GM21737 (cell line): ENCODE data around the gene ATP1A3.
A peak's percentile ranks its signal among the peaks of the same experiment; 100 is the strongest.

Source experiments
- ATAC-seq: cut with Tn5 transposase; IDR thresholded peaks from one replicate; pipeline ENCODE4 v1.9.1; 2021; ENCODE audit warnings: mild to moderate bottlenecking, moderate library complexity; ENCODE audit not compliant: unreplicated experiment

ATP1A3 gene

DNA sequence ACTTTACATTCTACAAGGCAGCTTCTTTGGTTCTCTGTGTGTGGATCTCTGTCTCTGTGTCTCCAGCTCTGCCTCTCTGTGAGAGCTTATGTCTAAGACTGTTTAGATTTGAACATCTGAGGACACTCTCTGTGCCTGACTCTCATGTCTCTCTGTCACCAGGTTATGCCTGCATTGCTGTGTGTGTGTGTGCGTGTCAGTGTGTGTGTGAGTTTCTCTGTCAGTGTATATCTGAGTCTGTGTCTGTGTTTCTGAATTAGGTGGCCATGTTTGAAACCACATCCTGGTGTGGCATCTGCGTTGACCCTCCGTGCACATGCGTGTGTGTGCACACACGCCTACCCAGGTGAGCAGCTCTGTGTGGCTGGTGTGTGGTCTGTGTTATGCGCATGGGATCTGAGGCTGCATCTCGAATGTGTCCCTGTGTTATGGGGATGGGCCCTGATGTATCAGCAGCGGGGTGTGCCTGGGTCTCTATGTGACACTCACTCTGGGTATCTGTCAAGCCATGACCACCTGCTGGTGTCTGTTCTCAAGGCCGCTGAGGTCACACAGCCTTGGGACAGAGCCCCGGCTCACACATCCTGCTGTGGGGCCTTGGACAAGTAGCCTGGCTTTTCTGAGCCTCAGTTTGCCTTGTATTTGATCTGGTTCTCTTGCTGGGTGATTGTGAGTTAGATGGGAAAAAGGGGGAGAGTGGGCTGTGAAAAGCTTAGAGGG lies 6.7 kb downstream of the ATP1A3 start:
- ATAC-seq = no peak

DNA sequence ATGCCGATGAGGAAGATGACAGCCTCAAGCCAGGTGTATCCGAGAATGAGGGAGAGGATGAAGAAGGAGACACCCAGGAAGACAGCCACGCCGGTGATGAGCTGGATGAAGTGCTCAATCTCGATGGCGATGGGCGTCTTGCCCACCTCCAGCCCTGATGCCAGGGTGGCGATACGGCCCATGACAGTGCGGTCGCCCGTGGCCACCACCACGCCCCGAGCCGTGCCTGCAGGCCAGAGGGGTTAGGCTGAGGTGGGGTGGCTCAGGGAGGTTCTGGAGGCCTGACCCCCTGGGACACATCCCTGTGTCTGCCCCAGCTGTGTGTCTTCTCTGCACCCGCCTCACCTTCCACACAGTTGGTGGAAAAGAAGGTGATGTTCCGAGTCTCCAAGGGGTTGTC lies 9.1 kb downstream of the ATP1A3 start:
- no peak for ATAC-seq

DNA sequence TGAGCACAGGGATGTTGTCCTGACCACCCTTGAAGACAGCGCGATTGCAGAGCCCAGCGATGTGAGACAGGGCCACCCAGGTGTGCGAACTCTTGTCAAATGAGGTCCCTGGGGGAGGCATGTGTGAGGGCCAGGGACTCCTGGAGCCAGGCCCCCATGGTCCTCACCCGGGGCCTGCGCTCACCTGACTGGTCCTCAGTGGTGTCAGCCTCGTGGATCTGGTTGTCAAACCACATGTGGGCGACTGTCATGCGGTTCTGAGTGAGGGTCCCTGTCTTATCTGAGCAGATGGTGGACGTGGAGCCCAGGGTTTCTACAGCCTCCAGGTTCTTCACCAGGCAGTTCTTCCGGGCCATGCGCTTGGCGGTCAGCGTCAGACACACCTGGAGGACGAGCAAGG lies 12.3 kb downstream of the ATP1A3 start:
- no peak for ATAC-seq

DNA sequence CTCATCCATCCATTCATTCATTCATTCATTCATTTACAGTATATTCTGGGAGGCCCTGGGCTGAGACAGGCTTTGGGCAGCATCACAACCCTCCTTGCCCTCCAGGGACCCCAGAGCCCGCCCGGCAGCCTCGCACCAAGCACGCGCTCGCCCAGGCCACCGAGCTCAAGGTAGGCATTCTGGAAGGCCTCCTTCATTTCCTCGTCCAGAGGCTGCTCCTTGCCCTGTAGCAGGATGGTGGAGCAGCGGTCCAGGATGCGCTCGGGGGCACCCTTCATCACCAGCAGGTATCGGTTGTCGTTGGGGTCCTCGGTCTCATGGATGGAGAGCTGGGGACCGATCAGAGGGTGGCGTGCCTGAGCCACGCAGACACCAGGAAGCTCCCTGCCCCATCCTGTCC lies 15.6 kb downstream of the ATP1A3 start:
- ATAC-seq = no peak

DNA sequence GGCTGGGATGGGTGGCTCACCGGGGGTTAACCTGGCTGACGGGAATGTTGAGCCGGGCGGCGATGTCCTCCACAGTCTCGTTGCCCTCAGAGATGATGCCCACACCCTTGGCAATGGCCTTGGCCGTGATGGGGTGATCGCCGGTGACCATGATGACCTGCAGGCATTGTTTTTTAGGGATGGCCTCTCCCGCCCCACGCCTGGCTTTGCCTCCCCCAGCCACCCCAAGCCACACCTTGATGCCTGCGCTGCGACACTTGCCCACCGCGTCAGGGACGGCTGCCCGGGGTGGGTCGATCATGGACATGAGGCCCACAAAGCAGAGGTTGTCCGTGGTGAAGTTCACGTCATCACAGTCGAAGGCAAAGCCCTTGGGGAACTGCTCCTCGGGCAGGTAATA lies 16.1 kb downstream of the ATP1A3 start:
- no peak for ATAC-seq

DNA sequence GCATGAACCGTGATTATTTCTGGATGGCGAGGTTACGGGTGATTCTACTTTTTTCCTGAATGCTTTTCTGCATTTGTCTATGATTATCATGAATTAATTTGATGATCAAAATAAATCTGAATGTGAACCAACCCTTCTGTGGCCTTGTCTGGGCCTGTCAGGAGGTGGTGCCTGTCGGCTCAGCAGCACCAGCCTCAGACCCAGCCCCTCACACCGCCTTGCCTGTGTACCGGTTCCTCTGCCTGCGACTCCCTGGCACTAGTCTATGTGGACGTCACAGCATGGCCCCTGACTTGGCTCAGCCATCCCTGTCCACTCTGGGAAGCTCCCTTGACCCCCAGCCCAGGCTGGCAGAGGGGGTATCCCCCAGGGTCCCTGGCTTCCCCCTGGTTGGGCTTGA lies 19.4 kb downstream of the ATP1A3 start:
- no peak for ATAC-seq

DNA sequence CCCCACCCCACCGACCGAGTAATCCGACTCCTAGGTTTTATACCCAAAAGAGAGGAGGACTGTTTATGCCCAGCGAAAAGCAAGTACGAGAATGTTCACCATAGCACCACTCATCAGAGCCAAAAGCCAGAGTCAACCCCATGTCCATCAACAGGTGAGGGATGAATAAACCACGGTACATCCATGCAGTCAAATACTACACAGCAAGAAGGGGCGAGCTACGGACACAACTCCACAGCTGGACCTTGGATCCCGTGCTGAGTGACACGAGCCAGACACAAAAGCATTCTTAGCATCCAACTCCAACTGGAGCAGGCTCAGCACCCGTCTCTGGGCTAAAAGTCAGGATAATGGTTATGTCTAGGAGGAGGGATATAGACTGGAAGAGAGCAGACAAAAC lies 22.7 kb downstream of the ATP1A3 start:
- ATAC-seq = no peak

DNA sequence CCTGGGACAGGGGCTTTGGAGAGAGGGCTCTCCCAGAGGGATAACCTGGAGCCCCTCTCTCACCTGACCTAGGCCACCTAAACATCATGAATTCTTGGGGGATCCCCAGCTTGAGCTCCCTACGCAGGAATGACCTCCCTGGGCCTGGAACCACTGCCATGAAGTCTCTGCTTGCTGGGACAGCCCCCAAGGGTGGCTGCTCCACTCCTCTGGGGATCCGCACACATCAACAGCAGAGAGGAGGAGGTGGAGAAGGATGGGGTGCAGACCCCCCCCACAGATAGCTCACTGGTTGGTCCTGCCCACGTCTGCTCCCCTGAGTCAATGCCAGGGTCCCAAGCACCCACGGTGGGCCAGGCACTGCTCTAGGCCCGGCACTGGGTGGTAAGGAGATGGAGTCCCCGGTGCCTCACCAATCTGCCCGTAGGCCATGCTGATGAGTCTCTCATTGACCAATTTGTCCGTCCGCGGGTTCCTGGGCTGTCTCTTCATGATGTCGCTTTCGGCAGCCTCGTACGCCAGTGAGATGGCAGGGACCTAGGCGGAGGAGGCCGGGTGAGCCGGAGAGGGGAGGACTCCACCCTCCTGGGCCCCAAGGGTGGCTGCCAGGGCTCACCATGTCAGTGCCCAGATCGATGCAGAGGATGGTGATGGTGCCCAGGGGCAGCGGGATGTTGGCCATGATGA lies 24.1 kb downstream of the ATP1A3 start:
- ATAC-seq = no peak

DNA sequence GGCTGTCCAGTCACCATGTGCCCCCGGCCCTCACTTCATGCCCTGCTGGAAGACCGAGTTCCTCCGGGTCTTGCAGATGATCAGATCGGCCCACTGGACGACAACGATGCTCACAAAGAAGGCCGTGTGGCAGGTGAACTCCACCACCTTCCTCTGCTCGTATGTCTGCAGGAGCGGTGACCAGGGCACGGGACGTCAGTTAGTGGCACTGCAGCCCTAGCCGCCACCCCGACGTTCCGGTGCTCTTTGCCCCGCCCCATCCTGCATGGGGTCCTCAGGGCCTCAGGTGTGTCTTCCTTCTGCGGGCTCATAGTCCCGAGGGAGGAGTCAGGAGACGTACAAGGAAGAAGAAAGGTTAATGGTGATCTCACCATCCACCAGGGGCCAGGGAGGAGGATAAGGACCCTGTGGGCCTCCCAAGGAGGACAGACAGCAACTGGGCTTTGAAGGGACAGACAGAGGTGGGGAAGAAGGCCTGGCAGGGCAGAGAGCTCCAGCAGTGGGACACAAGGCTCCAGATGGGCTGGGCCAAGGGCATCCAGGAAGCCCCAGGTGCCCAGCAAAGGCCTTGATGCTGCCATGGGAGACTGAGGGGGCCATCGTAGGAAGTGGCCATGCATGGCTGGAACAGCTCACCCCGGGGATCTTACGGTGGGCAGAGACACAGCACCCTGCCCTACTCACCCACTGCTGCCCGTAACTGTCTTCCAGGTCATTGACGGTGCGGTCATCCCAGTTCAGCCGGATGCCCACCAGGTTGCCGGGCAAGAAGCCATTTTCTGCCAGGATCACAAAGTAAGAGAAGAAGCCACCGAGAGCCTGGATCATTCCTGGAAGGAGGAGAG lies 25.1 kb downstream of the ATP1A3 start:
- ATAC-seq = no peak

DNA sequence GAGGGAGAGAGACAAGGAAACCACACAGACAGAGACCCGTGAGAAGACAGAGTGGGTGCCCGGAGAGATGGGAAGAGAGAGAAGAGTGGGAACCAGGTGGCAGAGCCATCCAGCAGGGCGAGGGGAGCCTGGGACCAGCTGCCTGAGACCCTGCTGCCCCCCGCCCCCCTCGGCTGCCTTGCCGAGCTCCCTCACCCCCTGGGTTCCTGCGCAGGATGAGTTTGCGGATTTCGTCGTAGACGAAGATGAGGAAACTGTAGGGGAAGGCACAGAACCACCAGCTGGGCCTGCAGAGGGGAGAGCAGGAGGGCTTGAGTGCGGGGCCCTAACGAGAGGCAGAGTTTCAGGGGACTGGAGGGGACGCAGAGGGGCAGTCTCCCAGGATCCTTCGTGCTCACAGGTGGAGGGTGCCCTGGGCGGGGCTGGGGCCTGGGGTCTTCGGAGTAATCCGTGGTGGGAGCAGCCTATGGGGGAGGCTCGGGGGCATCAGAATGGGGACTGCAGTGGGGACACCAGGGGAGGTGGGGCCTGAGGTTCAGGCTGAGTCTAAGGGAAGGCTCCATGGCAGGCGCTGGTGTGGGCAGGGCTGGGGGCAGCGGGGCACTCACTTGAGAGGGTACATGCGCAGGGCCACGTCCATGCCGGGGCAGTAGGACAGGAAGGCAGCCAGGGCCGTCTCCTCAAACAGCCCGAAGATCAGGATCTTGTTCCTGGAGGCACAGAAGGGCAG lies 26.8 kb downstream of the ATP1A3 start:
- no peak for ATAC-seq

DNA sequence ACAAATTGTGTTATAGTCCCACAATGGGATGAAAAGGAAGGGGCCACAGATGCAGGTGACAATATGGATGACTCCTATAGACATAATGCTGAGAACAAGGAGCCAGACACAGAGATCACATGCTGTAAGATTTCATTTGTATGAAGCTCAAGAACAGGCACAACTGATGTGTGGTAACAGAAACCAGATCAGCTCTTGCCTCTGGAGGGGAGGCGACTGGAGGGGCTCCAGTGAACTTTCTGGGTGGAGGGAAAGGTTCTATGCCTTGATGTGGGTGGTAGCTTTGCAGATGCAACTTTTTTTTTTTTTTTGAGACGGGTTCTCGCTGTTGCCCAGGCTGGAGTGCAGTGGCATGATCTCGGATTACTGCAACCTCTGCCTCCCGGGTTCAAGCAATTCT lies 28.9 kb downstream of the ATP1A3 start:
- ATAC-seq = no peak

DNA sequence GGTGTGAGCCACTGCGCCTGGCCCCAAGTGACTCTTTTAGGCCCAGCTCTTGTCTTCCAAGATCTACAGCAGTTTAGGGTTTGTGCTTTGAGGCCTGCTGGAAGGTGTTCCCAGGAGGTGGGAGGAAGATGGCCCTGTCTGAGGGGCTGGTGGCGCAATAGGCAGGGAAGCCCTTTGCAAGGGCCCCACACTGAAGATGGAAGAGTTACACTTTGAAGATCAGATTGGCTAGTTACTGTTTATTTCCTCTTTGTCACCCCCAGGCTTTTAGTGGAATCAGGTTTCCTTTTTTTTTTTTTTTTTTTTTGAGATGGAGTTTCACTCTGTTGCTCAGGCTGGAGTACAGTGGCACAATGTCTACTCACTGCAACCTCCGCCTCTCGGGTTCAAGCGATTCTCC lies 33.1 kb downstream of the ATP1A3 start:
- no peak for ATAC-seq

DNA sequence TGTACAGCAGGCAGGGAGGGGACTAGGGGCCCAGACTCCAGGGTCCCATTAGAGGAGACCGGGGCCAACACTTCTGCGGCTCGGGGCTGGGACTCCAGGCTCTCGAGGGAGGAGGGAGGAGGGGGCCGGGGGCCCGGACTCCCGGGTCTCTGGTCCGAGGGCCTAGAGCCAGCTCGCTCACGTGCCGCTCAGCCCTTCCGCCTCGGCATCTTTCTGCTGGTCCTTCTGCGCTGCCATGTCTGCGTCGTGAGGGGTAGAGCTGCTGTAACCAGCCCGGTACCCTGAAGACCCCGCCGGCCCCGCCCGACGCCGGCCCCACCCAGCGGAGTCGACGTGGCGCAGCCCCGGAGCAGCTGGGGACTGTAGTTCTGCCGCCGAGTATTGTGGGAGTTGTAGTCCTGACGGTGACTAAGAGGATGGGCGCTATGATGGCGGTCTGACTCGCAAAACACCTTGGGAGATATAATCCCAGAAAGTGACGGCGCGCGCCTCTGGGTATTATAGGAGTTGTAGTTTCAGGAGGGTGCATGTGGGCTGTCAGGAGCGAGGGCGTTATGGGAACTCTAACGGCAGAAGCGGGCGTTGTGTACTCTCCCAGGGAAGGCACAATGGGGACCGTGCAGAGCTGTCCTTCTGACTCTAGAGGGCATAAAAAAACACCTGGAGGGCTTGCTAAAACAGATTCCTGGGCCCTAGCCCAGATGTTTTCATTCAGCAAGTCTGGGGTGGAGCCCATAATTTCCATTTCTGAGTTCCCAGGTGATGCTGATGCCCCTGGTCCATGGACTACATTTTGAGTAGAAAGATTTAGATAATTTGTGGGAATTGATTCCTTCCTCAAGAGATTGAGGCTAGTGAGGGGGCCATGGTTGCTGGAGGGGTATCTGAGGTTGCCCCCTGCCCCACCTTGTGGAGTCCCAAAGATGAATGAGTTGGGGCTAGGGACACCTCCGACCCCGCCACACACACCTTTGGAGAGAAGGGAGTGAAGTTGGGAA lies 34.7 kb downstream of the ATP1A3 start, which contains the start of gene RABAC1:
TSS of gene RABAC1 (minus strand) at position 266 of the 998 bp plus-strand sequence. CDS start at position 237, 29 bp downstream.
- peak; percentile 69 for ATAC-seq

DNA sequence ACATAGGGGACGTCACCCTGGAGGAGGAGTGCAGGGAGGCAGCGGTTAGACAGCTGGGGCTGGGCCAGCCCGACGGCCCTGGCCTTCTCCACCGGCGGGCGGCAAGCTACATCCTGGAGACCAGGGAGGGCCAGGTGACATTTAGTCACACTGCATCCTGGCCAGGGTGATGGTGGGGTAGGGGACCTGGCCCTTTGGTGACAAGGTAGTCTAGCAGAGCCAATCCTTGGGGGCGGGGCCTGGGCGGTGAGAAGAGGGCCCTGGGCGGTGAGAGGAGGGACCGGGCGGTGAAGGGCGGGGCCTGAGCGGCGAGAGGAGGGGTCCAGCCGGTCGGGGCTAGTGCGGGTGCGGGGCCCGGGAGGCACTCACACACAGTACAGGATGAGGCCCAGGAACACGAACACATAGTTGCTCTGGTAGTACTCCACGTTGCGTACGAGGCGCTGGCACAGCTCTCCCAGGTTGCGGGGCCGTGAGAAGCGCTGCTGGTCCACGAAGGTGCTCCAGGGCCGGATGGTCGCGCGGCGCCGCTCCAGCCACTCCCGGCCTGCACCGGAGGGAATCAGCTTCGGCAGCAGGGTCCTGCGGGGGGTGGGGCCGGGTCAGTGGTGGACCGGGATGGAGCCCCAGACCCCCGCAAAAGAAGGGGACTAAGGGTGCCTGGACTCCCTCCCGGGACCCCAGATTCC lies 35.5 kb downstream of the ATP1A3 start:
- peak; percentile 51 for ATAC-seq

DNA sequence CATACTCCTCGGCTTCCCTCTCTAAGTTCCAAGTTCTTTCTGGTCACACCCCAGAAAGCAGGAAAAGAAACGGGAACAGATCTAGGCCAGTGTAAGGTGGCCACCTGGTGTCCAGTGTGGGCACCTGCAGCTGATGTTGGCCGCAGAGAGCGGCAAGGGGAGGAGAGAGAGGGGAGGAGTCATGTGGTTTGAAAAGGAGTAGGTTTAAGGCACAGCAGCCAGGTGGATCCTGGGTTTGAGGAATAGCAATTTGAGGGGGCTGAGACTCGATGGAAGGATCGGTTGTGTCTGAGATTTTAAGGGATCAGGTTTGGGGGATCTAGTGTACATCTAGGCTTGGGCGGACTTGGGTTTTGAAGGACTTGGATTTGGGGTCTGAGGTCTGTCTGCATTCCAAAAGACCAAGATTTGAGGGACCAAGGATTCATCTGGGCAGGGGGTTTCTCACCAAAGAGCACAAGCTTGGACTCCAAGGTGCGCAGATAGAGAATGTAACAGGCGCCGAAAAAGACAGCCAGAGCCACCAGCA lies 36.1 kb downstream of the ATP1A3 start:
- no peak for ATAC-seq

DNA sequence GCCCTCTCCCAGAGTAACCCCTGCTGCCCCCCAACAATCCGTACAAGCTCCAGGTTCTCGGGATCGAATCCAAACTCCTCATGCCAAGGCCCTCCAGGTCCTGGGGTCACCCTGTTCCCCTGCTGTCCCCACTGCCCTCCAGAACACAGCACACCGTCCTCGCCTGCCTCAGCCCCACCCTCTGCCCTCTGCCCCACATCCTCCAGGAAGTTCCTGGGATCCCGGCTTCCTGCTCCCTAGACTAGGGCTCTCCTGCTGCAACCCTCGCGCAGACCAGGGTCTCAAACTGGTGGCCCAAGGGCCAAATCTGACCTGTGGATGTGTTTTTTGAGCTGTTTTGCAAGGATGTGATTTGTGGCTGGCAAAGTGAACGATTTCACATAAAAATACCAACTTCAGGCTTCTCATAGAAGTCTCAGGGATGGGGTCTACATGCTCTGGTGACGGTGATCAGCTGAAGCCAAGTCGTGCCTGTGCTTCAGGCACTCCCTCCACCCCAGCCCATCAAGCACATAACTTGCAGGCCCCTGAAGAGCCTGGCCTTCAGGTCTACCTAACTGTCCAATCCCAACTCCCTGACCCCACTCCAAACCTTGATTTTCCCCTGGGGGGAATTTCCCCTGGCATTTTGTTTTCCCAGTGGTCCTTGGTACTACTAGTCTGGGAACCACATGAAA lies 36.7 kb downstream of the ATP1A3 start:
- no peak for ATAC-seq

DNA sequence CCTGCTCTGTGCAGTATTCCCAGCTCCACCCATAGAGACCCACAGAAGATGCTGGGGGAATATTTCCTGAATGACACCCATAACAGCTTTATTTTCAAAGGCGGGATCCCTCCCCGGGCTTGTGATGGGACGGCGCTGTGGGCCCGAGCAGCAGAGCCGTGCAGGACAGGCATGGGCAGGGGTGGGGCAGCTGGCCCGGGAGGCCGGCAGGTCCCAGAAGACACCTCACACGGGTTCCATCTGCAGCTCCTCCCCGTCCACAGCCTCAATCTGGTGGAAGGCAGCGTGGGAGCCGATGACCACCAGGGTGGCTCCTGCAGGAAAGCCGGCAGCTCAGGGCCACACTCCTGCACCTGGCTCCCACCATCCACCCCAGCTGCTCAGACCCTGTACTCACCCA lies 37.4 kb downstream of the ATP1A3 start:
- ATAC-seq = no peak

DNA sequence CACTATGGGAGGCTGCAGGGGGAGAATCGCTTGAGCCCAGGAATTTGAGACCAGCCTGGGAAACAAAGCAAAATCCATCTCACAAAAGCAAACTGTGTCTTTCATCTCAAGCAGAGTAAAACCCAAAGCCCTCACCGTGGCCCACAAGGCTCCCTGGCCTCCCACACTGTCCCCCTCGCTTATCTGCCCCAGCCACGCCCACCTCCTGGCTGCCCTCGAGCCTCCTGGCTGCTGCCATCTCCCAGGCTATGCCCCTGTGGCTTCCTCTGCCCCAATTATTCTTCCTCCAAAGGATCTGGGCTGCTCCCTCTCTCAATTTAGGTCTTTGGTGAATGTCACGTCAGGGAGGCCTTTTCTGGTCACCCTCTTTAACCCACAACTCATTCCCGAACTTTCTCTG lies 38.5 kb downstream of the ATP1A3 start:
- no peak for ATAC-seq
